Measurements from ENCODE around the gene RRP9.

GRCh38 chr3:51894391-51894790, 47.3 kb downstream of the RRP9 start:
- no peak for TF ChIP-seq ZNF274 (IDR thresholded peaks at IDR 0.05; ENCODE audit: low read depth, low read length)
- no peak for TF ChIP-seq YY1 (IDR thresholded peaks at IDR 0.05; ENCODE audit: insufficient read depth, insufficient read length)
- no peak for TF ChIP-seq SUZ12 (IDR thresholded peaks at IDR 0.05; ENCODE audit: extremely low read depth, insufficient read depth, insufficient read length)

Measured in NT2/D1 (cell line).